Measurements from ENCODE around the gene SNX6.
"Not testable (repeated sequence)": the region's sequence is repeated elsewhere in the genome, so short reads cannot be mapped to it uniquely, and the experiment has no call there.

The SNX6 gene

GRCh38 chr14:34562037-34562775 is 67.7 kb downstream of the SNX6 start:
- not testable (repeated sequence) for DNase-seq

GRCh38 chr14:34556498-34556829 is 73.5 kb downstream of the SNX6 start:
- DNase-seq, result not testable (repeated sequence)

DNA sequence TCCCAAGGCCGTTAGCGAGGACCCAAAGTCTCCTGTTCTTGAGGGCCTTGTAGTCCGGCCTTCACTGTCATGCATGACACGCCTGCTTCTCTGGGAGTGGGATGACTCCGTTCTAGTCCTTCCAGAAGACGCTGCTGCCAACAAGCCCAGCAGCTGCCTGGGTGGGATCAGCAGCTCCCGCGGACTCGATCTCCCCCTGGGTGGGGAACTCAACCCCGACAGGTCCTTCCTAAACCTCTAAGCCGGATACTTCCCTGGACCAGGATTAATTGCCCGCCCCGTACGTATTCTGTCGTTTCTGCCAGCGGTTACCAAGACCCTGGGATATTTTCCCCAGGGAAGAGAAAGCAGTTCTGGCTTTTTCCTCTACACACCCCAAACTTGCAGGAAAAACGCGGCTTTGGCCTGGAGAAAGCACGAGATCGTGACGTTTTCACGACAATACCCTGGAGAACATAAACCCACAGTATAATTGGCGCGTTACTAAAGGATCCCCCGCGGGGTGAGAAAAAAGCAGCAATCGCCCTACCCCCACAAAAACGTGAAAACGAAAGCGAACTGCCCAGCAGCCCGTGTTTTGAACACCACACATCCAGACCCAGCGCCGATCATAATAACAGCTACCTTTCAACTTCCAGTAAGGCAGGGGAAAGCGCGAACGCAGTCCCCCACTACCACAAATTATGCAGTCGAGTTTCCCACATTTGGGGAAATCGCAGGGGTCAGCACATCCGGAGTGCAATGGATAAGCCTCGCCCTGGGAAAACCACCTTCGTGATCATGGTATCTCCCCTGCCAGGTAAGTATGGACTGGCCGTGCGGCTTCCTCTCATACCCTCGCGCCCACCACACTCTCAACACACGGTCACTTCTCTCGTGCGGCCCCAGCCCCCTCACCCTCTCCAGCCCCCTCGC is 74.1 kb downstream of the SNX6 start:
- DNase-seq, result not testable (repeated sequence)

GRCh38 chr14:34554540-34555250 is 75.3 kb downstream of the SNX6 start:
- DNase-seq, result no peak

DNA sequence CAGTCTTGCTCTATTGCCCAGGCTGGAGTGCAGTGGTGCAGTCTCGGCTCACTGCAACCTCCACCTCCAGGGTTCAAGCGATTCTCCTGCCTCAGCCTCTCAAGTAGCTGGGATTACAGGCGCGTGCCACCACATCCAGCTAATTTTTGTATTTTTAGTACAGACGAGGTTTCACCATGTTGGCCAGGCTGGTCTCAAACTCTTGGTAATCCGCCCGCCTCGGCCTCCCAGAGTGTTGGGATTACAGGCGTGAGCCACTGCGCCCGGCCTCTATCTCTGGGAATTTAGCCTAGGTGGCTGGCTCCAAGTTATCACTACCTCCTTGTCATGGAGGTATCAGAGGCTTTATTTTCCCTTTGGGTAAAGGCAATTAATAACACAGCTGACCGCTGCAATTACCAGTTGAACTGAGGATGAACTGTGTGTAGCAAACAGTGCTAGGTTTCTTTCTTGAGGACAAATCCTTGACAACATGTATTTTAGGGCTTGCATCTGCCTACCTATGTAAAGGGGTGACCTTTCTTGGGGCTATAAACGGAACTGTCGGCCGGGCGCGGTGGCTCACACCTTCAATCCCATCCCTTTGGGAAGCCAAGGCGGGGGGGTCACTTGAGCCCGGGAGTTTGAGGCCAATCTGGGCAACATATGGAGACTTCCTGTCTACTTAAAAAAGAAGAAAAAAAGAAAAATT is 80.5 kb downstream of the SNX6 start:
- not testable (repeated sequence) for DNase-seq

- DNase-seq, result no peak
These were observed 81.4 kb downstream of the SNX6 start for GRCh38 chr14:34548472-34548981.

- DNase-seq, result not testable (repeated sequence)
These were observed 82.8 kb downstream of the SNX6 start for GRCh38 chr14:34547136-34547520.

GRCh38 chr14:34546272-34547135 is 83.4 kb downstream of the SNX6 start:
- not testable (repeated sequence) for DNase-seq

DNA sequence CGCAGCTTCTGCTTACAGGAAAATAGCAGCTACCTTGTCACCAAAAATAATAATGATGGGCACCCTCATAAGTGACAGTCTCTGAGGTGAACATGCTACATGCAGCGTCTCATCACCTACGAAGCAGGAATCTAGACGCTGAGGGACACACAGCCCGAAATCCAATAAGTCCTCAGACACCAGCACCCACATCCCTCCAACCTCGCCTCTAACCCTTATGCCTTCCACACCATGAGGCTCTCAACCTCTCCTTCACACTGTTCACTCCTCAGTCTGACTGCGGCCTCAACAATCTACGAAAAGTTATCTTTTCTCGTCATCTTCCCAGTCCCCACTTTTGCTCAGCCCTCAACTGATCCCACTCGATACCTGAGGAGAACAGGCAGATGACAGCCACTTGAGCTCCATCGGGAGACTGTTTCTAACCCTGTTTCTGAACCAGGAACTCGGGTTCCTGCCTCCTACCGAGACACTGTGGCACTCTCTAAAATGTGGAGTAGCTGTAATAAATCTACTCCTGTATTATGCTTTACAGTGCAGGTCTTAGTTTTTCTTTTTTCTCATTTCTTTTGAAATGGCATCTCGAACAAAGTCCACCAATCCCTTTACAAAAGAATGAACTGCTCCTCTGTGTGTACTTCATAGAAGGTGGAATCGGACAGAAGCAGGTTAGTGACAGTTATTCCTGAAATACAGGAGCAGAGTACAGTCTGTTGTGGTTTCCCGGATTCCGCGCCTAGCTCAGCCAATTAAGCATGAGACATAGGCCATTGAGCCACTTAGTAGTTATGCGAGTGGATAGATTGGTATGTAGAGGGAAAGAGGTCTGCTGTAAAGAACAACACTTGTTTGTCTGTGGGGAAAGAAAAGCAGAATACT is 89.5 kb downstream of the SNX6 start:
- DNase-seq, result not testable (repeated sequence)

DNA sequence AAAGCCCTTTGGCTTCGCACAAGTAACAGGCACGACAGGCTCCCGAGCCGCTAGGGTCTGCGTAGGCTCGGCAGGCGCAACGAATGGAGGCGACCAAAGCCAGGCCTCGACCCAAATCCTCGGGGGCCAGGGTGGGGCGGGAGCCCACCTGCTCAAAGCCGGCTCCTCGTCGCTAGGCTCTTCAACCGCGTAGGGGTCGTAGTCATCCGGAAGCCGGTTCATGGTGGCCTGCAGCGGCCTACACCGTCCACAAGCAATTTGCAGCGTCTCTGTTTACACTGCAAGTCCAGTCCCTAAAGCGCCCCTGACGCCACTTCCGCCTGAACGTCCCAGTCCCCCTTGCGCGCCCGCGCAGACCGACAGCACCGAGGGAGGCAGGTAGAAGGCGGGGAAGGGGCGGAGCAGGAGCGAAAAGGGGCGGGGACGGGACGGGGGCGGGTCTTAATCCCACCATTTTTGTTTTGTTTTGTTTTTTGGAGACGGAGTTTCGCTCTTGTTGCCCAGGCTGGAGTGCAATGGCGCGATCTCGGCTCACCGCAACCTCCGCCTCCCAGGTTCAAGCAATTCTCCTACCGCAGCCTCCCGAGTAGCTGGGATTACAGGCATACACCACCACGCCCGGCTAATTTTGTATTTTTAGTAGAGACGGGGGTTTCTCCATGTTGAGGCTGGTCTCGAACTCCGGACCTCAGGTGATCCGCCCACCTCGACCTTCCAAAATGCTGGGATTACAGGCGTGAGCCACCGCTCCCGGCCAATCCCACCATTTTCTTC is 90.4 kb downstream of the SNX6 start, which contains the start of gene EAPP:
TSS of gene EAPP (minus strand) at position 295 of the 774 bp plus-strand sequence. CDS start at position 222, 73 bp downstream.
- DNase-seq, result no peak

GRCh38 chr14:34538871-34539406 is 91.0 kb downstream of the SNX6 start:
- no peak for DNase-seq

DNA sequence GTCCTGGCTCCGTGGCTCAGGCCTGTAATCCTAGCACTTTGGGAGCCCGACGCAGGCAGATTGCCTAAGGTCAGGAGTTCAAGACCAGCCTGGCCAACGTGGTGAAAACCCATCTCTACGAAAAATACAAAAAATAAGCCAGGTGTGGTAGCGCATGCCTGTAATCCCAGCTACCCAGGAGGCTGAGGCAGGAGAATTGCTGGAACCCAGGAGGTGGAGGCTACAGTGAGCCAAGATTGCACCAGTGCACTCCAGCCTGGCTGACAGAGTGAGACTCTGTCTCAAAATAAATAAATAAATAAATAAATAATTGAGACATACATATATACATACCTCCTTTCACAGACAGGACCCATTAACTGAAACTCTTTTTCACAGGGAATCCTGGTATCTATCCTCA is 91.9 kb downstream of the SNX6 start:
- DNase-seq, result not testable (repeated sequence)

- DNase-seq, result no peak
These were observed 92.3 kb downstream of the SNX6 start for GRCh38 chr14:34537677-34538009.

DNA sequence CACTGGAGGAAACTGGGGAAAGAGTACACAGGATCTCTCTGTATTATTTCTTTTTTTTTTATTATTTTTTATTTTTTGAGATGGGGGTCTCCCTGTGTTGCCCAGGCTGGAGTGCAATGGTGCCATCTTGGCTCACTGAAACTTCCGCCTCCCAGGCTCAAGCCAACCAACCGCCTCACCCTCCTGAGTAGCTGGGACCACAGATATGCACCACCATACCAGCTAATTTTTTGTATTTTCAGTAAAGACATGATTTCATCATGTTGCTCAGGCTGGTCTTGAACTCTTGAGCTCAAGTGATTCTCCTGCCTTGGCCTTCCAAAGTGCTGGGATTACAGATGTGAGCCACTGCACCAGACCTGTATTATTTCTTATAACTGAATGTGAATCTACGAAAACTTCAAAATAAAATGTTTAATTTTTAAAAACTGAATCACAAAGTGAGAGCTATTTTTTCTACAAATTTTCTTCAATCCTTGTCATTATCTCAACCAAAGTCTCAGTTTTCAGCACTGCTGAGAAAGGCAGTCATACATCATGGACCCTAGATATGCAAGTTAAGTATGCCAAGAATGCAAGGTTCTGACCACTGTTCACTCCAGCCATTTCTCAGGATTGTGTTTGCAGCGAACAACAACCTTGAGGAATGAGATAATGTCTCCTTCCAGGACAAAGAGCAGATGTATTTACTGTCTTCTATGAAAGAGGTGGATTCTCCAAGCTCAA is 92.8 kb downstream of the SNX6 start:
- DNase-seq, result no peak

GRCh38 chr14:34527591-34527990 is 102.4 kb downstream of the SNX6 start:
- DNase-seq, result no peak

GRCh38 chr14:34524216-34524615 is 105.7 kb downstream of the SNX6 start:
- not testable (repeated sequence) for DNase-seq

DNA sequence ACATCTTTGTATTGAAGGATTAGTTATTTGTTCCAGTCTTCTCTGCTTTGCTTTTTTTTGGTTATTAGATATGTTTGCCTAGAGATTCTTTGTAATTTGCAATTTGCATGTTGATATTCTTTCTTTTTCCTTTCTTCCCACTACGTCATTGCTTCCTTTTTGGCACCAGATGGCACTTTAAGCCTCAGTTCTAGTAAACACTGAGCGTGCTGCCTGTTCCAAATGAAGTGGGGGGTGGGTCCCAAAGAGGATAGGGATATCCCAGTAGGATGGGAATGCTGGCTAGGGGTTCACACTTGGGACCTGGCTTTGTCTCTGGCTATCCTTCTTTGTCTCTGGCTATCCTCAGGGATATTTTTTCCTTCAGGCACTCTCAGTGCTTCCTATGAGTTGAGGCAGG is 107.5 kb downstream of the SNX6 start:
- DNase-seq, result no peak

- DNase-seq, result not testable (repeated sequence)
These were observed 108.9 kb downstream of the SNX6 start for GRCh38 chr14:34521071-34521470.
